Body of pancreas (tissue), 4 donors: ENCODE measurements around the gene ABCC8.

Experiments used
- POLR2A ChIP-seq, 3 donors: fragments of 450-650 bp; IDR thresholded peaks; one replicate each; pipeline ENCODE4 v1.6.1; 2016; ENCODE audit warnings: antibody characterized with exemption in 3 of 3, mild to moderate bottlenecking in 2 of 3
- TF ChIP-seq, protein P1 (sequence below), 7 experiments: fragments of 450-650 bp in 4 of 7; fragments of 200-600 bp in 3 of 7; sonication (generic) in 3 of 7; IDR thresholded peaks; one replicate each; pipeline ENCODE4 v1.5.1; 2016 to 2019; ENCODE audit warnings: antibody characterized with exemption in 7 of 7

DNA sequence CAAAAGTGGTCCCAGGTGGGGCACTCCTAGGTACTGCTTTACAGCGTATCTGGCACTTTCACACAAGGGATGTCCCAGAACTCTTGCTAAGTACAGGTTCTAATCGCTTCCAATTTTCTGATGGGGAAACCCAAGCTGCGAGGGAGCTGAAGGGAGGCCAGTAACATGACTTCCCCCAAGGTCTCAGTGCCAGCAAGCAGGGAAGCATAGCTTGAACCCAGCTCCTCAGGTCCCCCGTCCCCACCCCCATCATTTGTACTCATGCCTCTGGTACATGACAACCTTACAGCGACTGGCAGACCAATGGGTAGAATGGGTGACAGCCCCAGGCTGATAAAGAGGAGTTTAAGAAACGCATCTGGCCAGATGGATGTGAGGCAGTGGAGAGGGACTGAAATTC, 716 bp upstream of the ABCC8 start:
- TF ChIP-seq, protein P1, sequence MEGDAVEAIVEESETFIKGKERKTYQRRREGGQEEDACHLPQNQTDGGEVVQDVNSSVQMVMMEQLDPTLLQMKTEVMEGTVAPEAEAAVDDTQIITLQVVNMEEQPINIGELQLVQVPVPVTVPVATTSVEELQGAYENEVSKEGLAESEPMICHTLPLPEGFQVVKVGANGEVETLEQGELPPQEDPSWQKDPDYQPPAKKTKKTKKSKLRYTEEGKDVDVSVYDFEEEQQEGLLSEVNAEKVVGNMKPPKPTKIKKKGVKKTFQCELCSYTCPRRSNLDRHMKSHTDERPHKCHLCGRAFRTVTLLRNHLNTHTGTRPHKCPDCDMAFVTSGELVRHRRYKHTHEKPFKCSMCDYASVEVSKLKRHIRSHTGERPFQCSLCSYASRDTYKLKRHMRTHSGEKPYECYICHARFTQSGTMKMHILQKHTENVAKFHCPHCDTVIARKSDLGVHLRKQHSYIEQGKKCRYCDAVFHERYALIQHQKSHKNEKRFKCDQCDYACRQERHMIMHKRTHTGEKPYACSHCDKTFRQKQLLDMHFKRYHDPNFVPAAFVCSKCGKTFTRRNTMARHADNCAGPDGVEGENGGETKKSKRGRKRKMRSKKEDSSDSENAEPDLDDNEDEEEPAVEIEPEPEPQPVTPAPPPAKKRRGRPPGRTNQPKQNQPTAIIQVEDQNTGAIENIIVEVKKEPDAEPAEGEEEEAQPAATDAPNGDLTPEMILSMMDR (IDR thresholded peaks at IDR 0.05), result no peak
- no peak for TF ChIP-seq POLR2A (IDR thresholded peaks at IDR 0.05)
